ENCODE data around the gene CFAP161.
A peak's percentile ranks its signal among the peaks of the same experiment; 100 is the strongest.
"Not testable (repeated sequence)": the region's sequence is repeated elsewhere in the genome, so short reads cannot be mapped to it uniquely, and the experiment has no call there.

Gene CFAP161

DNA sequence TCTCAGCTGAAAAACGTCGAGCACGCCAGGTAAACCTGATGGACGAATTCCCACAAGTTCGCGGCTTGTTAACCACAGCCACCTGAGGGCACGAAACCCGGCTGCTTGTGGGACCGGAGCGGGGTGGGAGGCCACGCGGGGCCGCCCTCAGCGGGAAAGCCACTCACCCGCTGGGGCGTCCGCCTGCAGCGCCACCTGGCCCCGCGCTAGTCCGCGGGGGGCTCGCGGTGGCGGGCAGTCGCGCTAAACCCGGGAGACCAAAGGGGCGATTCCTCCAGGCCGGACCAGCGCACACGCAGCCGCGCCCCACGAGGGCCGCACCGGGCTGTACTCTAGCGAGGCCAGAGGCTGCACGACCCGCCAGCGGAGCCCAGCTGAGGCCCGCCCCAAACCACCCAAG, 15.7 kb upstream of the CFAP161 start:
- H3K27ac Mint-ChIP-seq, result no peak overlapping the region
- no peak overlapping the region for H3K4me3 Mint-ChIP-seq
- H3K9me3 Mint-ChIP-seq, result no peaks in the 10 kb centered on the region
- ATAC-seq (no peak), DNase-seq (ENCODE audit: low spot score in 2 of 2) (no peak)
- H3K4me1 Mint-ChIP-seq, result no peaks in the 10 kb centered on the region
- no peaks in the 10 kb centered on the region for H3K36me3 Mint-ChIP-seq

DNA sequence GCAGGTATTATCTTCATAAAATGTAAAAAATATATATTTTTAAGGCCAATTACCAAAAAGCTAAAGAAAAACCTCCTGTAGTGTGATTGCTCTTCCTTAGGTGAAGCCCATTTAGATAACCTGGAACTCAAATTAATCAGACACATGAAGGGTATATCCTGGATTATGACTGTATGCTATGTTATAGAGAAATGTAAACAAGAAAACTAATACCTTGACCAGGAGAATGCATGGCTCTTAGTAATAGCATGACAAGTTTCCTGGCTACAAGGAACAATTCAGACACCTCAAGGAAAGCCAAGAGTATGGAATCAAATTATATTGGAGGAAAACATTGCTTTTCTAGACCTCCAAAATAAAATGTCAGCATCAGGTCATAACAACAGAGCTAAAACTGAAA, 14.0 kb upstream of the CFAP161 start:
- no peaks in the 10 kb centered on the region for H3K4me1 Mint-ChIP-seq
- no peak overlapping the region for H3K4me3 Mint-ChIP-seq
- H3K36me3 Mint-ChIP-seq, result no peaks in the 10 kb centered on the region
- DNase-seq (ENCODE audit: low spot score in 2 of 2) (no peak), ATAC-seq (no peak)
- no peaks in the 10 kb centered on the region for H3K9me3 Mint-ChIP-seq
- H3K27ac Mint-ChIP-seq, result no peak overlapping the region

DNA sequence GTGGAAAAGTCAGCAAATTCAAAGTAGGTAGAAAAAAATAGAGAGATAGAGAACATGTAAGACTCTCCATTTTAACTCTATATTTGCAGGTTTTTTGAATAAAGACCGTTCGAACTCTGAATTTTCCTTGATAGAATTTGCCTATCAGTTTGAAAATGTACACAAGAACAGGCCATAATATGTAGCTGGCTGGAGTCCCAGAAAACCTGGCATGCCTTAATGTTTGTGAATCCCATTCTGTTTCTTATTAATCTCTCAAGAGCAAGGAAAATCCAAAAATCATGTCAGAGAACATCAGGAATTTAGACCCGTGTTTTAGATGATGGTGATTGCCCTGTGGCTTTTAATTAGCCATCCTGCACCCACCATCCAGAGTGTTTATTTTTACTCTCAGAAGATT, 7.2 kb upstream of the CFAP161 start:
- H3K9me3 Mint-ChIP-seq, result no peaks in the 10 kb centered on the region
- DNase-seq (ENCODE audit: low spot score in 2 of 2) (no peak), ATAC-seq (no peak)
- no peaks in the 10 kb centered on the region for H3K36me3 Mint-ChIP-seq
- no peak overlapping the region for H3K4me3 Mint-ChIP-seq
- no peak overlapping the region for H3K27ac Mint-ChIP-seq
- no peaks in the 10 kb centered on the region for H3K4me1 Mint-ChIP-seq

DNA sequence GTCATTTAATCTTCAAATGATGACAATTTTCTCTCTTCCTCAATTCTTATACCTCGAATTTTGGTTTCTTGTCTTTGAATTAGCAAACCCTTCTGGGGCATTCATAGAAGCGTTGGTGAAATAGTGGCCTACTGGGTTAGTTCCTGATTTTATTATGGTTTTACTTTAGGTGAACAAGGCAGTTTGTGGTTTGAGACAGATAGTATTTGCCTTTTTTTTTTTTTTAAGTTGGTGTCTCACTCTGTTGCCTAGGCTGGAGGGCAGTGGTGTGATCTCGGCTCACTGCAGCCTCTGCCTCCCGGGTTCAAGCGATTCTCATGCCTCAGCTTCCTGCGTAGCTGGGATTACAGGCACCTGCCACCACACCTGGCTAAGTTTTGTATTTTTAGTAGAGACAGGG, 7.4 kb downstream of the CFAP161 start:
- not testable (repeated sequence) for H3K4me1 Mint-ChIP-seq; H3K36me3 Mint-ChIP-seq; H3K27ac Mint-ChIP-seq; ATAC-seq; H3K4me3 Mint-ChIP-seq; DNase-seq (ENCODE audit: low spot score in 2 of 2); H3K9me3 Mint-ChIP-seq

GRCh38 chr15:81146006-81146405, 11.9 kb downstream of the CFAP161 start:
- DNase-seq (ENCODE audit: low spot score in 2 of 2), result no peak
- H3K9me3 Mint-ChIP-seq, result no peaks in the 10 kb centered on the region
- no peak overlapping the region for H3K4me3 Mint-ChIP-seq
- H3K36me3 Mint-ChIP-seq, result no peaks in the 10 kb centered on the region
- H3K4me1 Mint-ChIP-seq, result no peaks in the 10 kb centered on the region
- no peak overlapping the region for H3K27ac Mint-ChIP-seq
- ATAC-seq, result no peak

- no peaks in the 10 kb centered on the region for H3K9me3 Mint-ChIP-seq
- ATAC-seq (no peak), DNase-seq (ENCODE audit: low spot score in 2 of 2) (no peak)
- no peak overlapping the region for H3K4me3 Mint-ChIP-seq
- no peaks in the 10 kb centered on the region for H3K36me3 Mint-ChIP-seq
- H3K27ac Mint-ChIP-seq, result no peak overlapping the region
- no peaks in the 10 kb centered on the region for H3K4me1 Mint-ChIP-seq
Measured at GRCh38 chr15:81146466-81146865, 12.4 kb downstream of the CFAP161 start.

GRCh38 chr15:81151389-81151788, 17.3 kb downstream of the CFAP161 start:
- no peak for DNase-seq (ENCODE audit: low spot score in 2 of 2)
- Mint-ChIP-seq H3K36me3 (no peaks in the 10 kb centered on the region), H3K4me1 (no peaks in the 10 kb centered on the region), H3K9me3 (no peaks in the 10 kb centered on the region), H3K4me3 (no peak overlapping the region), H3K27ac (no peak overlapping the region)
- no peak for ATAC-seq

GRCh38 chr15:81152339-81152738, 18.3 kb downstream of the CFAP161 start:
- no peak overlapping the region for H3K27ac Mint-ChIP-seq
- no peaks in the 10 kb centered on the region for H3K4me1 Mint-ChIP-seq
- H3K36me3 Mint-ChIP-seq, result no peaks in the 10 kb centered on the region
- H3K4me3 Mint-ChIP-seq, result no peak overlapping the region
- H3K9me3 Mint-ChIP-seq, result no peaks in the 10 kb centered on the region
- DNase-seq (ENCODE audit: low spot score in 2 of 2), result no peak
- no peak for ATAC-seq

DNA sequence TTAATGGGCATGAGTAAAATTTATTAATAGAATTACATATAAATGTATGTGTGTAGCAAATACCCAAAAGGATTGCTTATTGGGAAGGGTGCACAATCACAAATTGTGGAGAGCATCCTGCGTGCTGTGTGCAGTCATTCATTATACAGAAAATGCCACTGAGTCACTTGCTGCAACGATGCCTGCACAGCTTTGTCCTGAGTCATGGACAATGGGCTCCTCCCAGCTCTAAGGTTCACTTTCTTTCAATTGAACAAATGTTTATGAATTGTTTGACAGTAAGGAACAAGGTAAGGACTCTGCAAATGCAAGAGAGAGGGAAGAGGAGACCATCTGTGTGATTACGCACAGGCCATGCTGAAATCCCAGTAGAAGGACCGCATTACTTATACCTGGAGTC, 18.7 kb downstream of the CFAP161 start:
- Mint-ChIP-seq H3K27ac (no peak overlapping the region), H3K36me3 (no peaks in the 10 kb centered on the region), H3K4me1 (no peaks in the 10 kb centered on the region), H3K4me3 (no peak overlapping the region), H3K9me3 (no peaks in the 10 kb centered on the region)
- ATAC-seq (no peak), DNase-seq (ENCODE audit: low spot score in 2 of 2) (no peak)

- Mint-ChIP-seq H3K4me3 (no peak overlapping the region), H3K36me3 (no peaks in the 10 kb centered on the region), H3K4me1 (peaks cover 1% of the 10 kb centered on the region), H3K9me3 (no peaks in the 10 kb centered on the region), H3K27ac (no peak overlapping the region)
- ATAC-seq (no peak), DNase-seq (ENCODE audit: low spot score in 2 of 2) (no peak)
Measured at GRCh38 chr15:81155375-81156218, 21.5 kb downstream of the CFAP161 start.

GRCh38 chr15:81156324-81156723, 22.3 kb downstream of the CFAP161 start:
- ATAC-seq, result no peak
- Mint-ChIP-seq H3K4me1 (peaks cover 8% of the 10 kb centered on the region), H3K36me3 (no peaks in the 10 kb centered on the region), H3K9me3 (no peaks in the 10 kb centered on the region), H3K27ac (no peak overlapping the region), H3K4me3 (no peak overlapping the region)
- no peak for DNase-seq (ENCODE audit: low spot score in 2 of 2)

- H3K9me3 Mint-ChIP-seq, result no peaks in the 10 kb centered on the region
- DNase-seq (ENCODE audit: low spot score in 2 of 2), result no peak
- H3K4me3 Mint-ChIP-seq, result no peak overlapping the region
- no peaks in the 10 kb centered on the region for H3K36me3 Mint-ChIP-seq
- no peak overlapping the region for H3K27ac Mint-ChIP-seq
- H3K4me1 Mint-ChIP-seq, result peaks cover 18% of the 10 kb centered on the region
- no peak for ATAC-seq
Measured at GRCh38 chr15:81157195-81157938, 23.3 kb downstream of the CFAP161 start.

- ATAC-seq (no peak), DNase-seq (ENCODE audit: low spot score in 2 of 2) (no peak)
- no peaks in the 10 kb centered on the region for H3K36me3 Mint-ChIP-seq
- peaks cover 20% of the 10 kb centered on the region for H3K4me1 Mint-ChIP-seq
- H3K4me3 Mint-ChIP-seq, result no peak overlapping the region
- no peak overlapping the region for H3K27ac Mint-ChIP-seq
- no peaks in the 10 kb centered on the region for H3K9me3 Mint-ChIP-seq
Measured at GRCh38 chr15:81157939-81158223, 23.8 kb downstream of the CFAP161 start.

GRCh38 chr15:81158561-81158960, 24.5 kb downstream of the CFAP161 start:
- H3K4me1 Mint-ChIP-seq, result peaks cover 20% of the 10 kb centered on the region

DNA sequence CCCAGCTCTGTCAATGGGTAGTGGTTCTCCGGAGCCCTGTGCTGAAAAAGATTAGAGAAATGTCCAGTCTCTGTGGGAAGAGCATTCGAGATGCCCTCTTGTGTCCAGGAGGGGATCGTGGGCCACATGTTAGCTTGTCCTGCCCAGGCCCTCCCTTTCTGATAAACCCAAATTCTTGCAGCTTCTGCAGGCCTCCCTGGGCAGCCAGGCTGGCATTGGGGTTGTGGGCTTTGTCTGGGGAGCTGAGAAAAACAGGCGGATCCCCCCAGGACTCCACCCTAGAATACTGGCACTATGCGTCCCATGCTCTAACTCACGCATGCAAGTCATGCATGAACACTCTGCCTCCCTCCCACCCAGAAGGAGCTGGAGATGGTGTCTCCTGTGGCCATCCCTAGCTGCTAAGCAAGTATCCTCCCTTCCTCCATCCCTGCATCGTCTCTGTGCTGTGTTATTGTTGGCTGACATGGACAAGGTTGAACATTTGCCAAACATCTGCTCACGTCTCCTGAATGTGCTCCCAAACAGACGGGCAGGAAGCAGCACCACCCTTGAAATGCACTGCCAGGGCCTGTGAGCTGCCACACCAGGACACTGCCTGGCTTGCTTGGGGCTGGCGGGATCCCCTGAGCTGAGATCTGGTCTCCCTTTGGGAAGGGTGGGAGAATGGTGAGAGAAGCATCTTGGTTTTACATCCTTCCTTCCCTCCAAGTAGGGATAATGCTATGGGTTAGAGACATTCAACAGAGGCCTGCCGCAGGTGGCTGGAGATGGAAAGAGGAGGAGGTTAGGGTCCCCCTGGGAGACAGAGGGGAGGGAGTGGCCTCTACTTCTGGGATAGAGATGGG, 26.5 kb downstream of the CFAP161 start:
- H3K4me1 Mint-ChIP-seq, result peaks cover 20% of the 10 kb centered on the region
- no peaks in the 10 kb centered on the region for H3K36me3 Mint-ChIP-seq
- no peak for DNase-seq (ENCODE audit: low spot score in 2 of 2)
- H3K9me3 Mint-ChIP-seq, result no peaks in the 10 kb centered on the region
- H3K4me3 Mint-ChIP-seq, result no peak overlapping the region
- no peak for ATAC-seq
- peak overlapping the region; percentile 5 for H3K27ac Mint-ChIP-seq

More at GRCh38 chr15:81158561-81158960, 24.5 kb downstream of the CFAP161 start:
- not testable (repeated sequence) for ATAC-seq; H3K36me3 Mint-ChIP-seq; H3K9me3 Mint-ChIP-seq; H3K27ac Mint-ChIP-seq; DNase-seq (ENCODE audit: low spot score in 2 of 2); H3K4me3 Mint-ChIP-seq

All from stimulated activated effector memory CD8-positive, alpha-beta T cell treated with anti-CD3 and anti-CD28 coated beads, Interleukin-12 subunit alpha, Interleukin-12 subunit beta, amount 100 ng/mL, for 72 hours (primary cell).